Muscle layer of duodenum (tissue), 2 donors: Measurements from ENCODE around the gene TINAGL1.

Experiments used
- H3K27ac ChIP-seq: one replicate; pipeline ENCODE4 v1.7.0; 2013; ENCODE audit warnings: mild to moderate bottlenecking, low read length
- H3K27me3 ChIP-seq: one replicate; pipeline ENCODE4 v1.7.0; 2013; ENCODE audit warnings: low read depth, mild to moderate bottlenecking, control low read depth, low read length
- H3K36me3 ChIP-seq, 2 donors: one replicate each; pipeline ENCODE4 v1.7.0; 2013; ENCODE audit warnings: low read length in 2 of 2, control low read depth in 1 of 2, mild to moderate bottlenecking in 1 of 2; ENCODE audit not compliant: insufficient read depth in 2 of 2, control insufficient read depth in 1 of 2
- H3K4me1 ChIP-seq, 2 donors: one replicate each; pipeline ENCODE4 v1.7.0; 2013; ENCODE audit warnings: low read length in 2 of 2, mild to moderate bottlenecking in 2 of 2, control low read depth in 1 of 2, moderate library complexity in 1 of 2; ENCODE audit not compliant: insufficient read depth in 2 of 2, control insufficient read depth in 1 of 2
- H3K4me3 ChIP-seq, 2 donors: one replicate each; pipeline ENCODE4 v1.7.0; 2013; ENCODE audit warnings: low read length in 2 of 2, low read depth in 1 of 2, mild to moderate bottlenecking in 1 of 2
- H3K9me3 ChIP-seq, 2 donors: one replicate each; pipeline ENCODE4 v1.7.0; 2013; ENCODE audit warnings: low read length in 2 of 2, control low read depth in 1 of 2, mild to moderate bottlenecking in 1 of 2; ENCODE audit not compliant: control insufficient read depth in 1 of 2
- donor health status: healthy.

TINAGL1 gene

GRCh38 chr1:31576201-31576669, at the start of gene TINAGL1:
Gene TINAGL1 (plus strand): TSS chr1:31576515. CDS start chr1:31577149, 634 bp downstream.
- Histone ChIP-seq H3K36me3 (no peaks in the 10 kb centered on the region), H3K9me3 (no peaks in the 10 kb centered on the region), H3K27ac (peak within 1 kb of the TSS; percentile 98), H3K4me3 (peak within 1 kb of the TSS; percentile 73 to 91), H3K27me3 (no peaks in the 10 kb centered on the region), H3K4me1 (peaks cover 6 to 37% of the 10 kb centered on the region in 2 donors)

GRCh38 chr1:31529999-31530684, 46.2 kb upstream of the TINAGL1 start:
- Histone ChIP-seq H3K4me3 (no peak overlapping the region), H3K27me3 (no peaks in the 10 kb centered on the region), H3K4me1 (peaks cover 0 to 5% of the 10 kb centered on the region in 2 donors), H3K9me3 (no peaks in the 10 kb centered on the region), H3K27ac (no peak overlapping the region), H3K36me3 (no peaks in the 10 kb centered on the region)

GRCh38 chr1:31531177-31531999, 44.9 kb upstream of the TINAGL1 start:
- Histone ChIP-seq H3K36me3 (no peaks in the 10 kb centered on the region), H3K27me3 (no peaks in the 10 kb centered on the region), H3K4me3 (no peak overlapping the region), H3K9me3 (no peaks in the 10 kb centered on the region), H3K4me1 (peaks cover 5% of the 10 kb centered on the region in 2 donors), H3K27ac (no peak overlapping the region)

GRCh38 chr1:31532173-31532572, 44.1 kb upstream of the TINAGL1 start:
- H3K9me3 ChIP-seq = no peaks in the 10 kb centered on the region
- no peaks in the 10 kb centered on the region for H3K36me3 ChIP-seq
- no peaks in the 10 kb centered on the region for H3K27me3 ChIP-seq
- H3K4me1 ChIP-seq = peaks cover 5% of the 10 kb centered on the region in 2 donors
- H3K27ac ChIP-seq = no peak overlapping the region
- H3K4me3 ChIP-seq = no peak overlapping the region

GRCh38 chr1:31535561-31535960, 40.8 kb upstream of the TINAGL1 start:
- Histone ChIP-seq H3K4me3 (no peak overlapping the region), H3K36me3 (no peaks in the 10 kb centered on the region), H3K27ac (no peak overlapping the region), H3K4me1 (peaks cover 5% of the 10 kb centered on the region in 2 donors), H3K27me3 (no peaks in the 10 kb centered on the region), H3K9me3 (no peaks in the 10 kb centered on the region)

GRCh38 chr1:31539329-31539728, 37.0 kb upstream of the TINAGL1 start:
- Histone ChIP-seq H3K27me3 (no peaks in the 10 kb centered on the region), H3K27ac (no peak overlapping the region), H3K36me3 (no peaks in the 10 kb centered on the region), H3K9me3 (peaks cover 0 to 7% of the 10 kb centered on the region in 2 donors), H3K4me3 (no peak overlapping the region), H3K4me1 (peaks cover 0 to 5% of the 10 kb centered on the region in 2 donors)

- Histone ChIP-seq H3K36me3 (no peaks in the 10 kb centered on the region), H3K4me3 (no peak overlapping the region), H3K9me3 (peaks cover 0 to 7% of the 10 kb centered on the region in 2 donors), H3K27me3 (no peaks in the 10 kb centered on the region), H3K27ac (no peak overlapping the region), H3K4me1 (peaks cover 0 to 3% of the 10 kb centered on the region in 2 donors)
Measured at GRCh38 chr1:31541194-31541593, 35.1 kb upstream of the TINAGL1 start.

GRCh38 chr1:31545927-31546540, 30.3 kb upstream of the TINAGL1 start:
- H3K27me3 ChIP-seq = no peaks in the 10 kb centered on the region
- H3K4me3 ChIP-seq = no peak overlapping the region
- no peaks in the 10 kb centered on the region for H3K36me3 ChIP-seq
- H3K27ac ChIP-seq = no peak overlapping the region
- H3K9me3 ChIP-seq = peaks cover 0 to 7% of the 10 kb centered on the region in 2 donors
- H3K4me1 ChIP-seq = peaks cover 0 to 11% of the 10 kb centered on the region in 2 donors

GRCh38 chr1:31548534-31548906, 27.8 kb upstream of the TINAGL1 start:
- Histone ChIP-seq H3K4me1 (peaks cover 0 to 11% of the 10 kb centered on the region in 2 donors), H3K27me3 (no peaks in the 10 kb centered on the region), H3K4me3 (no peak overlapping the region), H3K9me3 (no peaks in the 10 kb centered on the region), H3K27ac (no peak overlapping the region), H3K36me3 (no peaks in the 10 kb centered on the region)

- H3K27me3 ChIP-seq = no peaks in the 10 kb centered on the region
- H3K36me3 ChIP-seq = no peaks in the 10 kb centered on the region
- H3K9me3 ChIP-seq = no peaks in the 10 kb centered on the region
- H3K27ac ChIP-seq = peak overlapping the region; percentile 48
- H3K4me3 ChIP-seq = peak overlapping the region in 1 of 2 donors; percentile 30
- H3K4me1 ChIP-seq = peaks cover 0 to 11% of the 10 kb centered on the region in 2 donors
Measured at GRCh38 chr1:31548907-31549808, 27.2 kb upstream of the TINAGL1 start.
